GM18868 (cell line): Measurements from ENCODE around the gene AXDND1.

Experiments used
- ATAC-seq: cut with Tn5 transposase; IDR thresholded peaks from one replicate; pipeline ENCODE4 v1.9.1; 2021; ENCODE audit warnings: mild to moderate bottlenecking, moderate library complexity; ENCODE audit not compliant: unreplicated experiment

The AXDND1 gene

GRCh38 chr1:179550746-179551682 lies 185.2 kb downstream of the AXDND1 start:
- no peak for ATAC-seq

GRCh38 chr1:179554427-179554826 lies 188.7 kb downstream of the AXDND1 start:
- no peak for ATAC-seq

- no peak for ATAC-seq
These were observed 192.3 kb downstream of the AXDND1 start for GRCh38 chr1:179558078-179558477.

GRCh38 chr1:179575497-179576314 lies 209.9 kb downstream of the AXDND1 start, which contains the start of gene NPHS2:
NPHS2 (minus strand) TSS chr1:179575948; CDS start chr1:179575864, 84 bp downstream.
- ATAC-seq, result no peak

GRCh38 chr1:179576509-179576908 lies 210.7 kb downstream of the AXDND1 start:
- no peak for ATAC-seq

- no peak for ATAC-seq
These were observed 218.1 kb downstream of the AXDND1 start for GRCh38 chr1:179583771-179584320.

GRCh38 chr1:179586107-179586823 lies 220.5 kb downstream of the AXDND1 start:
- ATAC-seq, result no peak

- no peak for ATAC-seq
These were observed 221.6 kb downstream of the AXDND1 start for GRCh38 chr1:179587336-179587735.

- no peak for ATAC-seq
These were observed 222.8 kb downstream of the AXDND1 start for GRCh38 chr1:179588425-179589024.

GRCh38 chr1:179589509-179589908 lies 223.7 kb downstream of the AXDND1 start:
- no peak for ATAC-seq

GRCh38 chr1:179590671-179591070 lies 224.9 kb downstream of the AXDND1 start:
- no peak for ATAC-seq

GRCh38 chr1:179591253-179591591 lies 225.5 kb downstream of the AXDND1 start:
- ATAC-seq, result no peak

- no peak for ATAC-seq
These were observed 226.1 kb downstream of the AXDND1 start, which contains the start of gene TDRD5 for GRCh38 chr1:179591592-179592580. TDRD5 (plus strand) TSS chr1:179591832; CDS start chr1:179592616, 784 bp downstream.

GRCh38 chr1:179598631-179599030 lies 232.9 kb downstream of the AXDND1 start:
- ATAC-seq, result peak; percentile 78

- ATAC-seq, result no peak
These were observed 234.0 kb downstream of the AXDND1 start for GRCh38 chr1:179599623-179600249.

GRCh38 chr1:179601093-179601492 lies 235.3 kb downstream of the AXDND1 start:
- ATAC-seq, result no peak
